ENCODE results near the gene SMAD1. TPM values are rescaled to one million over a fixed set of nuclear protein-coding genes. Genes with fewer than 3 reads are reported as not detected.

Gene SMAD1
- total RNA-seq, 1 donor, result 30.4 TPM

DNA sequence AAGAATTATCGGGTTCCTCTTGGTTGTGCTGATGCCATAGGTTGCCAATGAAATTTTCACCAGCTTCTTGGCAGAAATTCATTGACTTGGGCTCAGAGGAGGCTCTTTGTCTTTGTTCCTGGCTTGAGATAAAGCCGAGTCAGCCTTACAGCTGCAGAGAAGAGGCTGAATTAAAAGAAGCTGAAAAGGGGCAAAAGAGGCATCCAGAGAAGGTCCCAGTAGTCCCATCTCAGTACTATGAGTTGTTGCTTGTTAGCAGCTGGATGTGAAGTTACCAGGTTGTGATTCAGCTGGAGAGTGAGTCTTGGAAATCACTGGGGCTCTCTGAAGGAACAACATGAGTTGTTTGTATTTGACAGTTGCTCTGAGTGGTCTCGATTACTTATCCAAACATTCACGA is 59.7 kb downstream of the SMAD1 start:
- H3K79me2 ChIP-seq (ENCODE audit: insufficient read depth, low read length), result no peaks in the 10 kb centered on the region
- DNase-seq (ENCODE audit: insufficient read length, low spot score, missing footprints), result no peak
- H3K36me3 ChIP-seq (ENCODE audit: insufficient read depth, low read length), result peaks cover 4% of the 10 kb centered on the region
- no peak overlapping the region for H3K4me3 ChIP-seq (ENCODE audit: insufficient read depth, low read length)
- H3K4me1 ChIP-seq (ENCODE audit: insufficient read depth, low read length), result no peaks in the 10 kb centered on the region
- no peaks in the 10 kb centered on the region for H3K9me3 ChIP-seq (ENCODE audit: low read depth, low read length)
- H3K4me2 ChIP-seq (ENCODE audit: insufficient read depth, low read length), result no peak overlapping the region
- no peak overlapping the region for H3K27ac ChIP-seq (ENCODE audit: low read depth, low read length)
- no peak overlapping the region for H2AFZ ChIP-seq (ENCODE audit: low read length)
- no peak for TF ChIP-seq CTCF (IDR thresholded peaks at IDR 0.05; ENCODE audit: extremely low read depth, low read depth, low read length)
- no peaks in the 10 kb centered on the region for H3K27me3 ChIP-seq (ENCODE audit: insufficient read depth, low read length)
- H4K20me1 ChIP-seq (ENCODE audit: insufficient read depth, low read length), result no peaks in the 10 kb centered on the region

DNA sequence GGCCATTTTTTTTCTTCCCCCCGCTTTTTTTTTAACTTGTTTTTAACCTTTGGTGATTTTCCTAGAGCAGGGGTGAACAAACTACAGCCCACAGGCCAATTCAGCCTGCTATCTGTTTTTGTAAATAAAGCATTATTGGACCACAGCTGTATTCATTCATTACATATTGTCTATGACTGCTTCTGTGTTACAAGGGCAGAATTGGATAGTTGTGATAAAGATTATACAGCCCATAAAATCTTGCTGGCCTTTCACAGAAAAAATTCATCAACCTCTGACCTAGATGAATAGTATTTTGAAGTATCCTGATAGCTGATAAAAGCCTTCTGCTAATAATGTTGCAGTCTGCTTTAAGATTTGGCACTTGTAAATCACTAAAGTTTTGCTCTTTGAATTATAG is 63.4 kb downstream of the SMAD1 start:
- peaks cover 1% of the 10 kb centered on the region for H3K36me3 ChIP-seq (ENCODE audit: insufficient read depth, low read length)
- no peaks in the 10 kb centered on the region for H3K79me2 ChIP-seq (ENCODE audit: insufficient read depth, low read length)
- DNase-seq (ENCODE audit: insufficient read length, low spot score, missing footprints), result no peak
- no peak overlapping the region for H2AFZ ChIP-seq (ENCODE audit: low read length)
- H3K27ac ChIP-seq (ENCODE audit: low read depth, low read length), result no peak overlapping the region
- H3K4me1 ChIP-seq (ENCODE audit: insufficient read depth, low read length), result no peaks in the 10 kb centered on the region
- no peaks in the 10 kb centered on the region for H3K27me3 ChIP-seq (ENCODE audit: insufficient read depth, low read length)
- TF ChIP-seq CTCF (IDR thresholded peaks at IDR 0.05; ENCODE audit: extremely low read depth, low read depth, low read length), result no peak
- H3K4me2 ChIP-seq (ENCODE audit: insufficient read depth, low read length), result no peak overlapping the region
- H4K20me1 ChIP-seq (ENCODE audit: insufficient read depth, low read length), result no peaks in the 10 kb centered on the region
- H3K9me3 ChIP-seq (ENCODE audit: low read depth, low read length), result no peaks in the 10 kb centered on the region
- no peak overlapping the region for H3K4me3 ChIP-seq (ENCODE audit: insufficient read depth, low read length)

DNA sequence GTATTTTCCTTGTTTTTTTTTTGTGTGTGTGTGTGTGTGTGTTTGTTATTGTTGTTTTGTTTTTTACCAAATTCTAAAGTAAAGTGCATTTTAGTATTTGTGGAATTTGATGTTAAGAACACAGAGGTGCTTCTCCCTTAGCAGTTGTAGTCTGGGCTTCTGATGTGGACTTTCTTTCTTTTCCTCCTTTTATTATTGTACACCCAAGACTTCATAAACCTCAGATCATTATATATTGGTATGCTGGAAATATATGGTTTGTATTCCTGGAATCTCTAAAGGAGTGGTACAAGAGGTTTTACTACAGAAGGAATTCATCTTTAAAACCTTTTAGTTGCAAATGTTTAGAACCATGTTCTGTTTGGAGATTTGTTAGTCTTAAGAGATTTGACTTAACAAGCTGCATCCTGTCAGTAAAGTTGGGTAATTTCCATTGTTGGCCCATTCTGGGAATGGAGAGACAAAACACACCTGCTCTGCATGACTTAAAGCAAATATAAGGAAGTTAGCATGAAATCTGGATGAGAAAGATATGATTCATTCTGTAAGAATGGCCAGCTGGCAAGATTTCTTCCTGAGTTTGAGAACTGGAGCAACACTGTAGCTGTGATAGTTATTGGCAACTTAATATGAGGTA is 64.0 kb downstream of the SMAD1 start:
- Histone ChIP-seq H3K4me1 (ENCODE audit: insufficient read depth, low read length) (no peaks in the 10 kb centered on the region), H2AFZ (ENCODE audit: low read length) (no peak overlapping the region), H3K36me3 (ENCODE audit: insufficient read depth, low read length) (no peaks in the 10 kb centered on the region), H3K4me2 (ENCODE audit: insufficient read depth, low read length) (no peak overlapping the region), H3K27ac (ENCODE audit: low read depth, low read length) (no peak overlapping the region), H3K79me2 (ENCODE audit: insufficient read depth, low read length) (no peaks in the 10 kb centered on the region), H3K9me3 (ENCODE audit: low read depth, low read length) (no peaks in the 10 kb centered on the region), H3K4me3 (ENCODE audit: insufficient read depth, low read length) (no peak overlapping the region), H3K27me3 (ENCODE audit: insufficient read depth, low read length) (no peaks in the 10 kb centered on the region), H4K20me1 (ENCODE audit: insufficient read depth, low read length) (no peaks in the 10 kb centered on the region)
- no peak for DNase-seq (ENCODE audit: insufficient read length, low spot score, missing footprints)
- no peak for TF ChIP-seq CTCF (IDR thresholded peaks at IDR 0.05; ENCODE audit: extremely low read depth, low read depth, low read length)

DNA sequence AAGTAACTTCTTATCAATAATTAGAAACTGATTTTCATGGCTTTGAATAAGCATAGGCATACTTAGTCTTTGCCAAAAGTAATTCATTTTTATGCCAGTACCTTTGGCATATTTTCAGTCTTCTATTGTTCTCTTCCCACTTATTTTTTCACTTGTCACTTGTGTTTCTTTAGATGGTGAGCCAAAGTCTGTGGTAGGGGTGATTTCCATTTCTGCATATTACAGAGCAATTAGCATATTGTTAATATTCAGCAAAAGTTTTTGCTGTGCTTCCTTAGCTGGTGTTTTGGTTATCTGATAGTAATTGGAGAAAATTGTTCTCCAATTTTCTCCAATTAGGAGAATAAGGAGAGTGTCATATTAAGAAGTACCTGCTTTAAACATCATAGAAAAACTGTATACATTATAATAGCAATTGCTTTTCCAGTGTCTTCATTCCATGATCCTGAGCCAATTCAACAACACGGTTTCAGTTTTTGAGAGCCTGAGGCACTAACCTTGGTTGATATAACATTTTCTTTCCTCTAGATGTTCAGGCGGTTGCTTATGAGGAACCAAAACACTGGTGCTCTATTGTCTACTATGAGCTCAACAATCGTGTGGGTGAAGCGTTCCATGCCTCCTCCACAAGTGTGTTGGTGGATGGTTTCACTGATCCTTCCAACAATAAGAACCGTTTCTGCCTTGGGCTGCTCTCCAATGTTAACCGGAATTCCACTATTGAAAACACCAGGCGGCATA is 64.7 kb downstream of the SMAD1 start:
- no peaks in the 10 kb centered on the region for H4K20me1 ChIP-seq (ENCODE audit: insufficient read depth, low read length)
- no peak for DNase-seq (ENCODE audit: insufficient read length, low spot score, missing footprints)
- H3K27ac ChIP-seq (ENCODE audit: low read depth, low read length), result no peak overlapping the region
- H3K36me3 ChIP-seq (ENCODE audit: insufficient read depth, low read length), result no peaks in the 10 kb centered on the region
- H3K4me1 ChIP-seq (ENCODE audit: insufficient read depth, low read length), result no peaks in the 10 kb centered on the region
- no peak overlapping the region for H2AFZ ChIP-seq (ENCODE audit: low read length)
- no peak overlapping the region for H3K4me2 ChIP-seq (ENCODE audit: insufficient read depth, low read length)
- H3K27me3 ChIP-seq (ENCODE audit: insufficient read depth, low read length), result no peaks in the 10 kb centered on the region
- no peak for TF ChIP-seq CTCF (IDR thresholded peaks at IDR 0.05; ENCODE audit: extremely low read depth, low read depth, low read length)
- H3K9me3 ChIP-seq (ENCODE audit: low read depth, low read length), result no peaks in the 10 kb centered on the region
- H3K79me2 ChIP-seq (ENCODE audit: insufficient read depth, low read length), result no peaks in the 10 kb centered on the region
- H3K4me3 ChIP-seq (ENCODE audit: insufficient read depth, low read length), result no peak overlapping the region

All from osteoblast (primary cell).